Activated CD4-positive, alpha-beta memory T cell treated with anti-CD3 and anti-CD28 coated beads for 36 hours (primary cell): ENCODE measurements around the gene SAG. TPM values are rescaled to one million over a fixed set of nuclear protein-coding genes. Genes with fewer than 3 reads are reported as not detected.
A peak's percentile ranks its signal among the peaks of the same experiment; 100 is the strongest.

Experiments
- CTCF ChIA-PET: fragments of 350-600 bp; sonication (Branson Sonifier 250); formaldehyde crosslinking; loops from one replicate; lab custom pipeline; 2021; ENCODE audit warnings: antibody characterized with exemption, inconsistent platforms; lab: Charles Lee
- POLR2A ChIA-PET: fragments of 350-600 bp; sonication (Branson Sonifier 250); formaldehyde crosslinking; loops from one replicate; lab custom pipeline; 2021; ENCODE audit warnings: antibody characterized with exemption; lab: Charles Lee
- DNase-seq: peaks from one replicate; pipeline ENCODE4 v3.0.0-alpha.2; 2020
- H3K27ac Mint-ChIP-seq: one replicate; pipeline ENCODE4 v1.8.0; 2021; ENCODE audit warnings: mixed read lengths
- H3K27me3 Mint-ChIP-seq: one replicate; pipeline ENCODE4 v1.8.0; 2021; ENCODE audit warnings: mixed read lengths
- H3K36me3 Mint-ChIP-seq: one replicate; pipeline ENCODE4 v1.8.0; 2021; ENCODE audit warnings: mixed read lengths
- H3K4me1 Mint-ChIP-seq: one replicate; pipeline ENCODE4 v1.8.0; 2021; ENCODE audit warnings: low read depth, mixed read lengths
- H3K4me3 Mint-ChIP-seq: one replicate; pipeline ENCODE4 v1.8.0; 2021; ENCODE audit warnings: mild to moderate bottlenecking, mixed read lengths
- H3K9me3 Mint-ChIP-seq: one replicate; pipeline ENCODE4 v1.8.0; 2021; ENCODE audit warnings: mixed read lengths
- intact Hi-C: fragments of 100-400 bp; cut with micrococcal nuclease; formaldehyde crosslinking; loops from one replicate; pipeline ENCODE4 v1.15.1; 2023
- total RNA-seq, 2 experiments: library from RNA; stranded (reverse); gene quantifications; one replicate each; pipeline ENCODE4 v1.2.3, GENCODE V29; 2021

The SAG gene
- total RNA-seq, 2 experiments from 2014 or later: 0.27 to 1.3 TPM

DNA sequence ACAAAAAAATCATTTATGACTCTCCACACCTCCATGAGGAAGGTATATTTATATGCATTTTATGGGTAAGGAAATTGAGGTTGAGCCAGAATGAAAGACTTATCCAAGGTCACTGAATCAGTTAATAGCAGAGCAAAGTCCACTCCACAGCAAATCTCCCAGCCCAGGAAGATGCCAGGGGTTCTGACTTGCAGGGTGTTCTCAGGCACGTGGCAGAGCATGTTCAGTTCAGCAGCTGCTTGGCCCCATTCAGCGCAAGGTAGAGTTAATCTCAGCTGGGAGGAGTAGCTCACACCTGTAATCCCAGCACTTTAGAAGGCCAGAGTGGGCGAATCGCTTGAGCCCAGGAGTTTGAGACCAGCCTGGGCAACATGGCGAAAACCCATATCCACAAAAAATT lies 28.9 kb downstream of the SAG start:
- no peaks in the 10 kb centered on the region for H3K36me3 Mint-ChIP-seq
- ChIA-PET POLR2A (no interaction called here), CTCF (interaction anchor here (0.7 kb wide), 1 partner anchor 638 kb away, joined by 3 read pairs; no protein-coding TSS in a partner anchor)
- no peak overlapping the region for H3K27ac Mint-ChIP-seq
- no peak overlapping the region for H3K4me3 Mint-ChIP-seq
- no peaks in the 10 kb centered on the region for H3K9me3 Mint-ChIP-seq
- H3K27me3 Mint-ChIP-seq: peaks cover 1% of the 10 kb centered on the region
- peaks cover 20% of the 10 kb centered on the region for H3K4me1 Mint-ChIP-seq
- no peak for DNase-seq
- intact Hi-C loops: no loop called here

GRCh38 chr2:233338046-233338445 lies 30.4 kb downstream of the SAG start:
- Mint-ChIP-seq H3K4me1 (peaks cover 12% of the 10 kb centered on the region), H3K27ac (peak overlapping the region; percentile 39), H3K4me3 (no peak overlapping the region), H3K27me3 (peaks cover 1% of the 10 kb centered on the region), H3K9me3 (no peaks in the 10 kb centered on the region), H3K36me3 (no peaks in the 10 kb centered on the region)
- no peak for DNase-seq
- intact Hi-C loops: no loop called here
- ChIA-PET POLR2A (interaction anchor here (0.8 kb wide), 1 partner anchor 16 kb away, joined by 3 read pairs; the partner anchor contains the start of gene DGKD), CTCF (no interaction called here)

DNA sequence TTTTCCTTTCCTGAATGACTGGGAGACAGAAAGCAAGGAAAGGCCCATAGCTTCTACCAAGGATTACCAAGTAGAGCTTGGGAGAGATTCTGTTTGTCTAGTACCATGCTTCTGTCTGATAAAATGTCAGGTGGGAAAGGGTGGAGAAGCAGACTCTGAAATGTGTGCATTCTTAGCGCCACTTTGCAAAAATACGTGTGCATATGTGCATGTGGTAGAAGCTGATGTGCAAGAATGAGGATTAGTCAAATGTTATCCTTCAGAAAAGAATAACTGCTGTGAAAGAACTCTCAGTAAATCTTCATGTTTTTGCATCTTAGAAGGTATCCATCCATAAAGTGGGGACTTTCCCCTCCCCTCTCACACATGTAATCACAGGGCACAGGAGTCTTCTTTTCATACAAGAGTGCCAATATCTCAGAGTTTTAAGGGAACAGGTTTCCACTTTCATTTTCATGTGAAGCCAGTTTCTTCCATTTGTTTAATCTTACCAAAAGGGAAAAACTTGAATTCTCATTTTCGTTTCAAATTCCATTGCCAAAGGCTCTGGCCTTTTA lies 31.3 kb downstream of the SAG start:
- Mint-ChIP-seq H3K27me3 (peaks cover 1% of the 10 kb centered on the region), H3K36me3 (no peaks in the 10 kb centered on the region), H3K9me3 (no peaks in the 10 kb centered on the region), H3K4me3 (no peak overlapping the region), H3K27ac (no peak overlapping the region), H3K4me1 (peaks cover 11% of the 10 kb centered on the region)
- no peak for DNase-seq
- ChIA-PET POLR2A (no interaction called here), CTCF (no interaction called here)
- intact Hi-C loops: no loop called here

DNA sequence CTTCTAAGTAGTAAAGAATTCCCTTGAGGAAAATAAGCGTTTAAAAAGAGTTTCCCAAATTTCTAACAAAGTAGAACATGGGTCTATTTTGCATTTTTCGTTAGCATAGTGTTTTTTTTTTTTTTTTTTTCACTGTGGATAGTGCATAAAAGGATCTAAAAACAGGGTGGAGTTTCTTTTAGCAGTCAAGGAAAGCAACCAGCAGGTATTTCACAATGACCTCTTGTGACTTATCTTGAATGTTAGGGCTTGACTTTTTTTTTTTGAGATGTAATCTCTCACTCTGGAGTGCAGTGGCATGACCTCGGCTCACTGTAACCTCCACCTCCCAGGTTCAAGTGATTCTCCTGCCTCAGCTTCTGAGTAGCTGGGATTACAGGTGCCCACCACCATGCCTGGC lies 31.8 kb downstream of the SAG start:
- Mint-ChIP-seq H3K36me3 (no peaks in the 10 kb centered on the region), H3K9me3 (no peaks in the 10 kb centered on the region), H3K4me1 (peaks cover 8% of the 10 kb centered on the region), H3K27ac (no peak overlapping the region), H3K4me3 (no peak overlapping the region), H3K27me3 (peaks cover 1% of the 10 kb centered on the region)
- no peak for DNase-seq
- CTCF ChIA-PET: no interaction called here
- intact Hi-C loops: no loop called here
- POLR2A ChIA-PET: no interaction called here

GRCh38 chr2:233341296-233341695 lies 33.7 kb downstream of the SAG start:
- ChIA-PET CTCF (interaction anchor here (0.7 kb wide), 1 partner anchor 1794 kb away, joined by 3 read pairs; no protein-coding TSS in a partner anchor), POLR2A (no interaction called here)
- no peak overlapping the region for H3K4me3 Mint-ChIP-seq
- intact Hi-C loops: no loop called here
- peaks cover 1% of the 10 kb centered on the region for H3K27me3 Mint-ChIP-seq
- no peaks in the 10 kb centered on the region for H3K36me3 Mint-ChIP-seq
- no peak for DNase-seq
- H3K27ac Mint-ChIP-seq: no peak overlapping the region
- no peaks in the 10 kb centered on the region for H3K9me3 Mint-ChIP-seq
- H3K4me1 Mint-ChIP-seq: no peaks in the 10 kb centered on the region

DNA sequence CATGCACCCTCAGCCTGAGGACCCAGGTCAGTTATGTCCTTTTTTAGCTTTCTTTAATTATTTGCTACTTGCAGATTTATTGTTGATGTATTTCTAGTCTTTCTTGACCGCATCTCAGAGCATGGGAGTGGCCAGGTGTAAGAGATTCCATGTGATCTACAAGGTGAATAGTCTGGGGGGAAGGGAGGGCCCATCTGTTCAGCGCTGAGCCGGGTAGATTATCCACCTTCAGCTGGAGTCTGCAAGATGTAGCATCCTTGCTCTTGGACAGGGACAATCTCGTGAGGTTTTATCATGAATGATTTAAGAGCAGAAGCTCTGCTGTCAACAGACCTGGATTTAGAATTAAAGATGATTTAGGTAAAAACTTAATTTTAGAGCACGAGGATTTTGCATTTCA lies 34.7 kb downstream of the SAG start:
- Mint-ChIP-seq H3K27me3 (peaks cover 1% of the 10 kb centered on the region), H3K4me3 (no peak overlapping the region), H3K27ac (no peak overlapping the region), H3K4me1 (no peaks in the 10 kb centered on the region), H3K9me3 (no peaks in the 10 kb centered on the region), H3K36me3 (no peaks in the 10 kb centered on the region)
- ChIA-PET CTCF (no interaction called here), POLR2A (no interaction called here)
- intact Hi-C loops: no loop called here
- no peak for DNase-seq

GRCh38 chr2:233343171-233343705 lies 35.6 kb downstream of the SAG start:
- ChIA-PET CTCF (interaction anchor here (0.7 kb wide), 1 partner anchor 12 kb away, joined by 10 read pairs; no protein-coding TSS in a partner anchor), POLR2A (interaction anchor here (0.6 kb wide), 2 partner anchors 164 to 650 kb away, joined by 3 read pairs; no protein-coding TSS in a partner anchor)
- intact Hi-C loops: no loop called here
- Mint-ChIP-seq H3K27ac (no peak overlapping the region), H3K4me3 (no peak overlapping the region), H3K27me3 (no peaks in the 10 kb centered on the region), H3K4me1 (no peaks in the 10 kb centered on the region), H3K9me3 (no peaks in the 10 kb centered on the region), H3K36me3 (no peaks in the 10 kb centered on the region)
- no peak for DNase-seq

DNA sequence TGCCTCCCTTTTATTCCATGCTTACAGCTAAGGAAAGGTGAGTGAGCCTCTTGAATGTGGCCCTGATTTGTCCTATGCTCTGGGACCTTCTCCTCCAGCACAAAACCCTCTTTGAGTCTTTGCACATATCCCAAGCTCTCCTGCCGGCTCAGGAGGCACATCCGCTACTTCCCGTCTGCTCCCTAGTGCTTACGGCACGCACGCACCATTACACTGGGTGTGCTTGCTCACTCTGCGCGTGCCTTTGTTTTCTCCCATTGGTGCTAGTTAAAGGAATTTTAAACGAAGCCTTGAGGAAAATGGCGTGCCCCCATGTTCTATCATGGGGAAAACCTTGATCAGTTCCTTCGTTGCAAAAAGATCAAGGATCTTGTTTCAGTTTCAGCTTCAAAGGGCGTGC lies 38.8 kb downstream of the SAG start:
- no peaks in the 10 kb centered on the region for H3K27me3 Mint-ChIP-seq
- peaks cover 16% of the 10 kb centered on the region for H3K4me1 Mint-ChIP-seq
- ChIA-PET POLR2A (no interaction called here), CTCF (no interaction called here)
- no peak overlapping the region for H3K4me3 Mint-ChIP-seq
- no peak overlapping the region for H3K27ac Mint-ChIP-seq
- intact Hi-C loops: no loop called here
- no peak for DNase-seq
- H3K36me3 Mint-ChIP-seq: no peaks in the 10 kb centered on the region
- H3K9me3 Mint-ChIP-seq: no peaks in the 10 kb centered on the region

GRCh38 chr2:233346930-233347329 lies 39.3 kb downstream of the SAG start:
- Mint-ChIP-seq H3K36me3 (no peaks in the 10 kb centered on the region), H3K9me3 (no peaks in the 10 kb centered on the region), H3K4me1 (peaks cover 17% of the 10 kb centered on the region), H3K27me3 (no peaks in the 10 kb centered on the region), H3K27ac (no peak overlapping the region), H3K4me3 (no peak overlapping the region)
- CTCF ChIA-PET: interaction anchor here (0.8 kb wide), 1 partner anchor 10 kb away, joined by 3 read pairs; no protein-coding TSS in a partner anchor
- POLR2A ChIA-PET: no interaction called here
- no peak for DNase-seq
- intact Hi-C loops: no loop called here

DNA sequence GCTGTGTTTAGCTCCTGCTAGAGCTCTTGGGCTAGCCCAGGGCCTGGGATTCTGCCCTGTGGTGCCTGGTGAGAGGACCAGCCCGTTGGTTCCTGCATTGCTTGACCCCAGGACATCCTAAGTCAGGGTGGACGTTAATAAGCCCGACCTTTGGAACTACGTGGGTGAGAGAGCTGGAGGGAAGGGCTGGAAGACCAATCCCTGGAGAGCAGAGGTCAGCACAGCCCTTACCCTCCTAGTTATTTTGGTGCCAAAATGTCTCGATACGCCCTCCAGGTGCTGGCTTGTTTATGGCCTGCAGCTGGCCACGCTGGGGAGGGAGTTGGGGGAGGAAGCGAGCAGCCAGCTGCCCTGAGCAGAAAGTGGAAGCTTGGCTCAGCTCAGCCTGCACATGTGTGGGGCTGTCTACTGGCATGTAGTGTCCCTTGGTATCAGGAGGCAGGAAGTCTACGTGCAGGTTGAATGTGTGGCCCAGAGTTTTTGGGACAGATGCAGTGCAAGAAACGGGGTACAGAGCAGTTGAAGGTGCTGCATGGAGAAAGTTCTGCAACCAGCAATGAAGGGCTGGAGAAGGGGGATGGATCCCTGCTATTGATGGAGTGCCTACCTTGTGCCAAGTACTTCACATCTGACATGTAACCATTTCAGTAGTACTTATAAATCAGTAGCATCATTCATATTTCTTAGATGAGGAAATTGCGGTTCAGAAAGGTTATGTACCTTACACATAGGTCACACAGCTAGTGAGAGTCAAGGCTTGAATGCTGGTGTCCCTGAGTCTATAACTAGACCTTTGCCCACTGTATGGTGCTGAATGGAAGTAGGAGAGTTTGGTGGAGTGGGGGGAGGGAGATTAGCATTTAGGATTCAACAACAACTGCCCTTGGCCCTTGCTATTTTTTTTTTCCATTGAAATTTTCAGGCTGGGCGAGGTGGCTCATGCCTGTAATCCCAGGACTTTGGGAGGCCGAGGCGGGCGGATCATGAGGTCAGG lies 41.7 kb downstream of the SAG start:
- Mint-ChIP-seq H3K27ac (no peak overlapping the region), H3K36me3 (no peaks in the 10 kb centered on the region), H3K9me3 (no peaks in the 10 kb centered on the region), H3K4me3 (no peak overlapping the region), H3K4me1 (peaks cover 24% of the 10 kb centered on the region), H3K27me3 (no peaks in the 10 kb centered on the region)
- intact Hi-C loops: no loop called here
- DNase-seq: no peak
- CTCF ChIA-PET: interaction anchor here (1.3 kb wide), 1 partner anchor 94 kb away, joined by 4 read pairs; no protein-coding TSS in a partner anchor
- POLR2A ChIA-PET: no interaction called here

GRCh38 chr2:233350708-233351107 lies 43.1 kb downstream of the SAG start:
- H3K4me1 Mint-ChIP-seq: peaks cover 30% of the 10 kb centered on the region
- peak; percentile 52 for DNase-seq

GRCh38 chr2:233351423-233351822 lies 43.8 kb downstream of the SAG start:
- intact Hi-C loops: loop anchor here (5.0 to 10.0 kb wide), 4 partner anchors 61 to 267 kb away; no protein-coding TSS in a partner anchor
- Mint-ChIP-seq H3K36me3 (no peaks in the 10 kb centered on the region), H3K27ac (no peak overlapping the region), H3K27me3 (no peaks in the 10 kb centered on the region), H3K9me3 (no peaks in the 10 kb centered on the region), H3K4me1 (peaks cover 37% of the 10 kb centered on the region), H3K4me3 (no peak overlapping the region)
- DNase-seq: no peak
- CTCF ChIA-PET: no interaction called here
- POLR2A ChIA-PET: no interaction called here

More at GRCh38 chr2:233350708-233351107, 43.1 kb downstream of the SAG start:
- ChIA-PET CTCF (interaction anchor here (1.3 kb wide), 1 partner anchor 92 kb away, joined by 4 read pairs; no protein-coding TSS in a partner anchor), POLR2A (no interaction called here)
- Mint-ChIP-seq H3K27ac (peak overlapping the region; percentile 11), H3K36me3 (no peaks in the 10 kb centered on the region), H3K4me3 (no peak overlapping the region), H3K27me3 (no peaks in the 10 kb centered on the region), H3K9me3 (no peaks in the 10 kb centered on the region)
- intact Hi-C loops: loop anchor here (5.0 to 10.0 kb wide), 4 partner anchors 62 to 266 kb away; no protein-coding TSS in a partner anchor
